Measurements from ENCODE around the gene KERA. TPM values are rescaled to one million over a fixed set of nuclear protein-coding genes. Genes with fewer than 3 reads are reported as not detected.

Gene KERA
- polyA plus RNA-seq, 1 donor (not counting 4 experiments of a cell fraction or from before 2014, with no cell fraction given) = not detected

- Histone ChIP-seq H3K27me3 (ENCODE audit: control insufficient read depth, extremely low read depth, insufficient read depth, low read length) (no peaks in the 10 kb centered on the region), H3K36me3 (ENCODE audit: control insufficient read depth in 2 of 2, extremely low read depth in 1 of 2, insufficient read depth in 2 of 2, low read length in 2 of 2) (no peaks in the 10 kb centered on the region), H3K4me3 (ENCODE audit: control insufficient read depth in 2 of 3, extremely low read depth in 1 of 3, insufficient read depth in 2 of 3, low read depth in 1 of 3, low read length in 3 of 3) (no peak overlapping the region), H4K20me1 (ENCODE audit: control insufficient read depth, extremely low read depth, insufficient read depth, low read length) (no peaks in the 10 kb centered on the region), H3K9ac (ENCODE audit: control insufficient read depth, extremely low read depth, insufficient read depth, low read length) (no peak overlapping the region), H3K27ac (ENCODE audit: control insufficient read depth, insufficient read depth, low read length) (no peak overlapping the region), H2AFZ (ENCODE audit: control insufficient read depth, low read length) (no peak overlapping the region), H3K9me3 (ENCODE audit: control insufficient read depth, low read depth, low read length) (no peaks in the 10 kb centered on the region), H3K79me2 (ENCODE audit: control insufficient read depth, insufficient read depth, low read length) (no peaks in the 10 kb centered on the region), H3K9me1 (ENCODE audit: control insufficient read depth, extremely low read depth, insufficient read depth, low read length) (no peaks in the 10 kb centered on the region), H3K4me2 (ENCODE audit: control insufficient read depth, extremely low read depth, insufficient read depth, low read depth, low read length) (no peak overlapping the region), H3K4me1 (ENCODE audit: control insufficient read depth, extremely low read depth, insufficient read depth, low read length) (no peaks in the 10 kb centered on the region)
- dilution Hi-C loops (cut with MboI; ENCODE audit: extremely low pct_ligation_motif_present, low sequenced_read_pairs) = no loop called here
- no peak for TF ChIP-seq EZH2 (IDR thresholded peaks at IDR 0.05; ENCODE audit: low read length)
- TF ChIP-seq CTCF (optimal IDR thresholded peaks at IDR 0.05 in 1 of 3, IDR thresholded peaks at IDR 0.05 in 1 of 3, conservative IDR thresholded peaks at IDR 0.05 in 1 of 3; ENCODE audit: extremely low read depth in 1 of 3, insufficient read depth in 2 of 3, low read length in 3 of 3) = no peak
- FAIRE-seq = no peak
- no peak for DNase-seq (ENCODE audit: low read depth, low spot score)
These were observed 17.6 kb downstream of the KERA start for GRCh38 chr12:91040096-91040755.

GRCh38 chr12:91037276-91037675, 20.5 kb downstream of the KERA start:
- H2AFZ ChIP-seq (ENCODE audit: control insufficient read depth, low read length) = no peak overlapping the region
- dilution Hi-C loops (cut with MboI; ENCODE audit: extremely low pct_ligation_motif_present, low sequenced_read_pairs) = no loop called here
- H3K27ac ChIP-seq (ENCODE audit: control insufficient read depth, insufficient read depth, low read length) = no peak overlapping the region

More at GRCh38 chr12:91037276-91037675, 20.5 kb downstream of the KERA start:
- H3K4me1 ChIP-seq (ENCODE audit: control insufficient read depth, extremely low read depth, insufficient read depth, low read length) = no peaks in the 10 kb centered on the region
- DNase-seq (ENCODE audit: low read depth, low spot score) = no peak
- no peaks in the 10 kb centered on the region for H3K9me1 ChIP-seq (ENCODE audit: control insufficient read depth, extremely low read depth, insufficient read depth, low read length)
- H3K4me3 ChIP-seq (ENCODE audit: control insufficient read depth in 2 of 3, extremely low read depth in 1 of 3, insufficient read depth in 2 of 3, low read depth in 1 of 3, low read length in 3 of 3) = no peak overlapping the region
- no peaks in the 10 kb centered on the region for H3K79me2 ChIP-seq (ENCODE audit: control insufficient read depth, insufficient read depth, low read length)
- FAIRE-seq = no peak
- H3K4me2 ChIP-seq (ENCODE audit: control insufficient read depth, extremely low read depth, insufficient read depth, low read depth, low read length) = no peak overlapping the region
- no peaks in the 10 kb centered on the region for H3K9me3 ChIP-seq (ENCODE audit: control insufficient read depth, low read depth, low read length)
- H3K27me3 ChIP-seq (ENCODE audit: control insufficient read depth, extremely low read depth, insufficient read depth, low read length) = no peaks in the 10 kb centered on the region
- TF ChIP-seq CTCF (optimal IDR thresholded peaks at IDR 0.05 in 1 of 3, IDR thresholded peaks at IDR 0.05 in 1 of 3, conservative IDR thresholded peaks at IDR 0.05 in 1 of 3; ENCODE audit: extremely low read depth in 1 of 3, insufficient read depth in 2 of 3, low read length in 3 of 3) (no peak), EZH2 (IDR thresholded peaks at IDR 0.05; ENCODE audit: low read length) (no peak)
- H3K9ac ChIP-seq (ENCODE audit: control insufficient read depth, extremely low read depth, insufficient read depth, low read length) = no peak overlapping the region
- H3K36me3 ChIP-seq (ENCODE audit: control insufficient read depth in 2 of 2, extremely low read depth in 1 of 2, insufficient read depth in 2 of 2, low read length in 2 of 2) = no peaks in the 10 kb centered on the region
- no peaks in the 10 kb centered on the region for H4K20me1 ChIP-seq (ENCODE audit: control insufficient read depth, extremely low read depth, insufficient read depth, low read length)
